ENCODE measurements around the gene TOP1. TPM values are rescaled to one million over a fixed set of nuclear protein-coding genes. Genes with fewer than 3 reads are reported as not detected.
A peak's percentile ranks its signal among the peaks of the same experiment; 100 is the strongest.

TOP1 gene
- total and polyA plus RNA-seq, 9 of the 15 experiments (the other 6 are each of a cell fraction or from before 2014, with no cell fraction given), result 26.4 to 127 (median 39.6) TPM

DNA sequence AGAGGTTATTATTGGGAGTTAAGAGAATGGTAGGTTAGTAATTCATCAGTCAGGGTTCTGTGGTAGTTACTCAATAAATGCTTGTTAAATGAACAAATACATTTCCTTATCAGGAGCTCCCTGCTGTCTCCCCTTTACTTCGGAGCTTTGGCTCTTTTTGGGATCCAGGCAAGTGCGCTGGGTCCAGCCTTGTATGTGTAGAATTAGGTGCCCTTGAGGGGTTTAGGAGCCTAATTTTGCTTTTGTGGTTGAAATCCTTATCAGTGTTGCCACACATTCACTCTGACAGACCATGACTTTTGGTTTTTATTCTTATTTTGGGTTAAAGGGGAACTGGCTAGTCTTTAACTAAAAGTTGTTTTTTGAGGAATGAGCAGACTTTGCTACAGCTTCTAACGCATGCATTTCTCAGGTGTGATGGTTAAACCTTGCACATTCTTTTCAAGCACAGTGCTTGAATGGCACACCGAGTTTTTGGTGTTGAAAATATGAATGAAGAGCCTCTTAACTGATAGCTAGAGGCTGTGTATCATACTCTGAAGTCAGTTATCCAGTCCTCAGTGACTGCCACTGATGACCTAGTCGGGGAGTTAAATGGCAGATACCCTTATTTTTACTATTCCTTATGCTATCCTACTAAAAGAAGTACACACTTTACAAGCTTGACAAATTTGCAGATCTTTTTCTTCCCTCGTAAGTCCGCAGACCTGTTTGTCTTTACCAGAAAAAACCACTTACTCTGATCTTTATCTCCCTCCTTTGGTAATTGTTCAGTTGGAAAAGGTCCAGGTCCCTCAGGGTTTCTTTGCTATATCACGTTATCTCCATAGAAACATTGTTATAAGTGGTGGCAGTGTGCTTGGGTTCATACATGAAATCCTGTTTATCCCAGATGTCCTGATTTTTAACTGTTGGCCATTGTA is 58.0 kb downstream of the TOP1 start (continued):
- TF ChIP-seq JUND (IDR thresholded peaks at IDR 0.05; ENCODE audit: borderline replicate concordance, low read depth, low read length) (peak; percentile 22; the same call in 1 of the 2 replicates), JUND (tag; IDR thresholded peaks at IDR 0.05; ENCODE audit: borderline replicate concordance, low read depth, low read length) (peak; percentile 36; the same call in 1 of the 3 replicates), SRF (CRISPR knock-in tag; IDR thresholded peaks at IDR 0.05) (peak in 1 of 2 experiments; percentile 79; a peak in 2 of 4 replicates), ZKSCAN1 (IDR thresholded peaks at IDR 0.05; ENCODE audit: low read depth, low read length) (peak; percentile 38; the same call in 1 of the 2 replicates), SMARCE1 (IDR thresholded peaks at IDR 0.05) (peak; percentile 93), CEBPZ (IDR thresholded peaks at IDR 0.05; ENCODE audit: borderline replicate concordance, low read depth, low read length) (no peak), PML (IDR thresholded peaks at IDR 0.05; ENCODE audit: low read length) (peak; percentile 70), ZFP36 (IDR thresholded peaks at IDR 0.05; ENCODE audit: low read depth, low read length, partially characterized antibody) (peak; percentile 32), ADNP (tag; IDR thresholded peaks at IDR 0.05) (peak; percentile 13; the same call in 1 of the 2 replicates), TRIM24 (IDR thresholded peaks at IDR 0.05) (0 out of 4 replicates have a peak, but pooled peaks have one; percentile 7 to 31), TSHZ1 (CRISPR knock-in tag; IDR thresholded peaks at IDR 0.05) (no peak), HDAC6 (IDR thresholded peaks at IDR 0.05; ENCODE audit: low read depth, low read length) (no peak), RBM25 (IDR thresholded peaks at IDR 0.05; ENCODE audit: low read depth, low read length, severe bottlenecking) (peak; percentile 15), MAFF (IDR thresholded peaks at IDR 0.05; ENCODE audit: low read length) (peak; percentile 49; the same call in 1 of the 2 replicates), ATF7 (IDR thresholded peaks at IDR 0.05) (peak; percentile 34; the same call in 1 of the 2 replicates), VEZF1 (CRISPR knock-in tag; IDR thresholded peaks at IDR 0.05) (peak; percentile 49; the same call in 1 of the 2 replicates), NUFIP1 (IDR thresholded peaks at IDR 0.05; ENCODE audit: partially characterized antibody) (no peak), ARID1B (IDR thresholded peaks at IDR 0.05) (peak; percentile 94), ZNF354B (CRISPR knock-in tag; IDR thresholded peaks at IDR 0.05) (no peak)
